ENCODE results near the gene NKD2. TPM values are rescaled to one million over a fixed set of nuclear protein-coding genes. Genes with fewer than 3 reads are reported as not detected.
"Not testable (repeated sequence)": the region's sequence is repeated elsewhere in the genome, so short reads cannot be mapped to it uniquely, and the experiment has no call there.

Gene NKD2
- polyA plus RNA-seq, 1 donor = 15.6 TPM

DNA sequence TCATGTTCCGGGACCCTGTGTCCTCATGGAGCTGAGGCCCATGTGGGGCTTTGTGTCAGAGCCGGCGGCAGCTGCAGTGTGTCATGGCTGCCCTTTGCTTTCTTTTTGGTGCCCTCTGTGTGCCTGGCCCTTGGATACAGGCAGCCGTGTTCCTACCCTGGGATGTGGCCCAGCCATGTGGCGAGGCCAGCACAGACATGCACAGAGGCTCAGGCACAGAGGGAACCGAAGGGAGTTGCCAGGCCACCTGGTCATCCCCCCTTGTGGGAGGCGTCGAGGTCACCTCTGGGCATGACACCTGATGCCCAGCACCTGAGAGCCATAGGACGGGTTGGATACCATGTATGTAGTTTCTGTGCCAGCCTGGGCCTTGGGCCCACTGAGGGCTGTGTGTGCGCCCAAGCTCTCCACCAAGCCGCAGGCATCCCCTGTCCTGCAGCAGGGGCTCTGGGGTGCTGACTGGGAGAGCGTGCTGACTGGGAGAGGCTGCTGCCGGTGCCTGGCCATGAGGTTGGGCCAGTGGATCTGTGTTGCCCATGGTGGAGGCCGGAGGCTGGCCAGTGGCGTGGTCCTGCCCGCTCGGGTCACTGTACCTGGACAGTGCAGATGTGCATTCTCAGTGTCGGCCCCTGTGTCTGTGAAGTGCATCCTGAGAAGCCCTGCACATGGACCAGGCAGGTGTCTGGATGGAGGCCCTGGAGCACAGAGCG, 4.8 kb downstream of the NKD2 start:
- no peak for DNase-seq

GRCh38 chr5:1013948-1014301, 5.3 kb downstream of the NKD2 start:
- DNase-seq = no peak

GRCh38 chr5:1014346-1014745, 5.7 kb downstream of the NKD2 start:
- no peak for DNase-seq

GRCh38 chr5:1014781-1015221, 6.2 kb downstream of the NKD2 start:
- no peak for DNase-seq

DNA sequence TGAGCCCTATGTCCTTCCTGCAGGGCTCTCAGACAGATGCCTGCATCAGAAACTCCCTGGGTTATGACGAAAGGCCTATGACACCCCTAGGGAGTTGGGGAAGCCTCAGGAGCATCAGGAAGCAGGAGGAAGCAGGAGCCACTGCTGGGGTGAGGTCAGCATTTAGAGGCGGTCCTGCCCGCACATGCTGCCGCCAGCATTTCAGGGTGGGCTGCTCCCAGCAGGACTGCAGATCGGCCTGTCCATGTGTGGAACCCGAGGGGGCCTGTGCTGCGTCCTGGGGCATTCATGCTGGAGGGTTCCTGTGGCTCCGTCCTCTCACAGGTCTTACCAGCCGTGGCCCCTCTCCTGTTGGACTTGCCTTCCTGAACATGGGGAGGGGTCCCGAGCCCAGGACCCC, 6.9 kb downstream of the NKD2 start:
- no peak for DNase-seq

GRCh38 chr5:1016036-1016435, 7.4 kb downstream of the NKD2 start:
- no peak for DNase-seq

- no peak for DNase-seq
These were observed 7.9 kb downstream of the NKD2 start for GRCh38 chr5:1016476-1016875.

GRCh38 chr5:1017056-1017455, 8.5 kb downstream of the NKD2 start:
- no peak for DNase-seq

DNA sequence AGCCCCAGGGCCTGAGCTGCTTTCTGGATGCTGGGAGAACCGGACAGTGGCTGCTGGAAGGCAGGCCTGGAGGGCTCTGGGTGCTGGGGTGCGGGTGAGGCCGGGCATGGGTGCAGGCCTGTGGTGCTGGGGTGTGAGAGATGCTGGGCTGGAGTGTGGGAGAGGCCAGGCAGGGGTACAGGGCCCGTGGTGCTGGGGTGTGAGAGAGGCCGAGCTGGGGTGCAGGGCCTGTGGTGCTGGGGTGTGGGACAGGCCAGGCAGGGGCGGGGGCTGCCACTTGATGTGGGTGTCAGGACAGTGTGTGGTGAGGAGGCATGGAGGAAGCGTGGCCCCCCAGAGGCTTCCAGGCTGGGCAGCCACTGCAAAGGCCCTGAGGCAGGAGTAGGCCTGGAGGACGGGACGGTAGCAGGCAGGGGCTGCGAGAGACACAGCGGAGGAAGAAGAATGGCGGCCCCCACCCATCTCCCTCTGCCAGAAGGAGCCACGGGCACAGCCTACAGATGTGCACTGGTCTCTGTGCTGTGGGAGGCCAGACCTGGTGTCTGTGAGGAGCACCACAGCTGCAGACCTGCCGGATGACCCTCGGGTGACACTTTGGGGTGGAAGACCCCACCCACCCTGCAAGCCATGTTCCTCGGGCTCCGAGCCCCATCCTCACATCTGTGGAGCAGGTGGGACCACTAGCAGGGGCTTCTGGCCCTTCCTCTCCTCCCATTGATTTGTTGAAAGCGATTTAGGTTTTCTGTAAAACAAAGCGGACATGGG, 9.3 kb downstream of the NKD2 start:
- no peak for DNase-seq

GRCh38 chr5:1018596-1018995, 10.0 kb downstream of the NKD2 start:
- no peak for DNase-seq

DNA sequence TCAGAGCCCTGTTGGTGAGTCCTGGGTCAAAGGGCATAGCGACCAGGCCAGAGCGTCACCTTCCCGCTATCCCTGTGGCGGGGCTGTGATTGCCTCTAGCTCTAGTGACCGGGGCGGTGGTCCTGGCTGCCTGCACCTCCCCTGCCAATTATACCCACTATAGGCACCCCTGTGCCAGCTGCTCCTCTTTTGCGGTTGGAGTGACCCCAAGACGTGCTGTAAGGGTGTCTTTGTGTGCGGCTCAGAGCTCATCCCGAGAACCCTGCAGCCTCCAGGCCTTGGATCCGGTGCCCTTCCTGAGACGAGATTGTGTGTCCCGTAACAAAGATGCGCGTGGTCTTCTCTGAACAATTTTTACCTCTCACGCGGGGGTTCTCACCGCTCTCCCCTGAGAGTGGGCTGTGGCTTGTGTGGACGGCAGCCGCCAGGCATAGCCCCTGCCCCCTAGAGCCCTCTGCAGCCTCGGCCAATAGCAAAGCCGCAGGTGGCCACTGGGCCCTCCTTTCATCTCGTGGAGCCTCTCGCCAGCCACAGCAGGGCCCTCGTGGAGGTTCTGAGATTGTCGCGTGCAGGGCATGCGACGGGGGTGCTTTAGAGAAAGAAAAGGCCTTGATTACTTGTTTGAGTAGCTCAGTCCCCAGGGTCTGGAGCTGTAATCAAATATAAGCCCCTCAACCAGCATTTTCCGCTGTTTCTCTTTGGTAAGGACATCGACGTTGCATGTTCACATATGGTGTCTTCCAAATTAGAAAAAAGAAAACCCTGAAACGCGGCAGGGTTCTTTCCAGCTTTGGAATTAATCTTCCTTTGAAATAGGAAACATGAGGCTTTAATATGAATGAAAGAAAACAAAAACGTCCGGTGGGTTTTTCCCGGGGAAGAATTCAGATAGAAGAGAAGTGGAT, 10.7 kb downstream of the NKD2 start:
- DNase-seq = no peak

DNA sequence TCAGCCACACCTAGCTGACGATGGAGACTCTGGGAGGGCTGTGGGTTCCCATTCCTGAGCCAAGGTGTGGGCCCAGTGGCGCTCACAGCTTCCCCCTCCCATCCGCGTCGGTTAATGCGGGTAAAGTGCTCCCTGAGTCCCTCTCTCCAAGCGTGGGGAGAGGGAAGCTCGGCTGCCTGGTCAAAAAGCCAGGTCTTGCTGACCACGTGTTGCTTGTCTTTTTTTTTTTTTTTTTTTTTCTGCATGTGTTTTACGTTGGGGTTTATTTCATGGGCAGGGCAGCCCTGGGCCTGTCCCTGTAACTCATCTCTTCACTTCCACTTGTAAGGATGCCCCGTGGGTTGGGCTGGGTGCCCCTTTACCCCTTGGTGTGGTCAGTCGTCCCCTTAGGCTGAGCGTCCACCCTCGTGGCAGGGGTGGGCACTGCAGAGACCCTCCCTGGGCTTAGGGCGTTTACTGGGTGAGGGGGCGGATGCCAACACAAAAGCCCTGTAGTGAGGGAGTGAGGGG, 11.9 kb downstream of the NKD2 start:
- no peak for DNase-seq

- DNase-seq = peak; percentile 71
These were observed 12.8 kb downstream of the NKD2 start for GRCh38 chr5:1021136-1021968.

GRCh38 chr5:1021969-1022336, 13.4 kb downstream of the NKD2 start:
- not testable (repeated sequence) for DNase-seq

- DNase-seq = no peak
These were observed 18.4 kb downstream of the NKD2 start for GRCh38 chr5:1026700-1027621.

DNA sequence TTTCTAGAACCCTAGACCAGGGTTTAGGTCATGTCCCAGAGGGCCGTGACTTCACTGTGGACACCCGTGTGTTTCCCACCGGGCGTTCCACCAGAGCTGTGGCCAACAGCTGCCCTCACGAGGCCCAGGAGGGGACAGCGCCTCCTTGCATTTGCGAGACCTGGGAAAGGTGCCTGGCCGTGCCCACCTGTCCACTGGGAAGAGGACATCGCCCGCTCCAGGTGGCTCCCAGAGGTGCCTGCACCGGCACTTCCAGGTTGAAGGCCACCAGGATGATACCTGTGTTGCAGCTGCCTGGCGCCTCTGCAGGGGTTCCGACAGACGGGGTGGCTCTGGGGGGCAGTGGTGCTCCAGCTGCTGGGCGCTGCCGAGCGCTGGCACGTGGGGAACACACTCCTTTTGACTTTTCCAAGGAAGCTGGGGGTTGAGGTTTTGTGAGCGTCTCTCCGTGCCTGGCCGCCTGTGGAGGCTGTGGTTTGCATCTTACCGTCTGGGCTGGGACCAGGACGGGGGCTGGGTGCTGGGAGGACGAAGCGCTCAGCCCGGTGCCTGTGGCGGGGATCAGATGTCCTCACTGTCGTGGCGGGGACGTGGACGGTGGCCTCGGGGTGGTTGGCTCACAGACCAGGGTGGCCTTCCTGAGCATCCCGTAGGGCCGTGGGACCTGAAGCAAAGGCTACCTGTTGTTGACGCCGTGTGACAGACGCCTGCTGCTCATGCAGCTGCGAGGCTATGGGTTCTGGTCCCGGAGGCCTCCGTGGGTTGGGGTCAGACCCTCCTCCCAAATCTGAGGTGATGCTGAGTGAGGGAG, 19.2 kb downstream of the NKD2 start:
- DNase-seq = no peak

GRCh38 chr5:1028481-1029281, 20.1 kb downstream of the NKD2 start:
- DNase-seq = no peak

- DNase-seq = no peak
These were observed 20.8 kb downstream of the NKD2 start for GRCh38 chr5:1029282-1029944.
